ENCODE results near the gene CHRDL2. TPM values are rescaled to one million over a fixed set of nuclear protein-coding genes. Genes with fewer than 3 reads are reported as not detected.

The CHRDL2 gene
- total RNA-seq, 1 experiment from 2014 or later: 7.7 TPM

DNA sequence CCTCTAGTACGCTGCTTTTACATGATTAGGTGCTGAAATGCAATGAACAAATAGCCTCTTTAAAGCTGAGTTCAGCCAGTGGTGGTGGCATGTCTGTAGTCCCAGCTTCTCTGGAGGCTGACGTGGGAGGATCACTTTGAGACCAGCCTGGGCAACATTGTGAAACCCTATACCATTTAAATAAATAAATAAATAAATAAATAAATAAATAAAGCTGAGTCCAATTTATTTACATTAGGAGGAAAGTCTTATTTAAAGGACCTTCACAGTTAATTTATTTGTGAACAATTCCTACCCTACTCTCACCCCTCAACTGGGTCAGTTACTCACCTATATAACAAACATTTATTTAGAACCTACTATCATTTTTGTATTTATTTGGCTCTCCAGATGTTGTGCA, 4.8 kb upstream of the CHRDL2 start:
- Histone ChIP-seq H3K9me3 (ENCODE audit: low read depth, low read length, poor library complexity, severe bottlenecking) (no peaks in the 10 kb centered on the region), H3K27ac (ENCODE audit: low read depth, low read length, poor library complexity, severe bottlenecking) (no peak overlapping the region), H3K27me3 (replicated peaks; ENCODE audit: insufficient read depth, low read depth, low read length, poor library complexity) (peaks cover 42% of the 10 kb centered on the region), H3K4me1 (ENCODE audit: insufficient read depth, low read length, poor library complexity, severe bottlenecking) (no peaks in the 10 kb centered on the region), H3K4me3 (ENCODE audit: low read depth, low read length, poor library complexity, severe bottlenecking) (no peak overlapping the region), H3K36me3 (ENCODE audit: insufficient read depth, low read length, poor library complexity, severe bottlenecking) (no peaks in the 10 kb centered on the region)
- TF ChIP-seq CTCF (conservative IDR thresholded peaks at IDR 0.05; ENCODE audit: low read depth, low read length): no peak
- ChIA-PET CTCF (no interaction called here), POLR2A (ENCODE audit: low non-redundant PET) (no interaction called here)
- no TSS peak for BruUV-seq (replicated peaks)
- DNase-seq (ENCODE audit: low spot score): no peak
- intact Hi-C loops (cut with micrococcal nuclease; ENCODE audit: unreplicated experiment): no loop called here

- ChIA-PET CTCF (no interaction called here), POLR2A (ENCODE audit: low non-redundant PET) (no interaction called here)
- H3K27ac ChIP-seq (ENCODE audit: low read depth, low read length, poor library complexity, severe bottlenecking): no peak overlapping the region
- no TSS peak for BruUV-seq (replicated peaks)
- no peaks in the 10 kb centered on the region for H3K36me3 ChIP-seq (ENCODE audit: insufficient read depth, low read length, poor library complexity, severe bottlenecking)
- intact Hi-C loops (cut with micrococcal nuclease; ENCODE audit: unreplicated experiment): no loop called here
- no peak overlapping the region for H3K4me3 ChIP-seq (ENCODE audit: low read depth, low read length, poor library complexity, severe bottlenecking)
- no peak for DNase-seq (ENCODE audit: low spot score)
- peaks cover 48% of the 10 kb centered on the region for H3K27me3 ChIP-seq (replicated peaks; ENCODE audit: insufficient read depth, low read depth, low read length, poor library complexity)
- no peaks in the 10 kb centered on the region for H3K9me3 ChIP-seq (ENCODE audit: low read depth, low read length, poor library complexity, severe bottlenecking)
- TF ChIP-seq EZH2 (IDR thresholded peaks at IDR 0.05; ENCODE audit: borderline replicate concordance, low read depth, low read length, poor library complexity, severe bottlenecking) (no peak), CTCF (conservative IDR thresholded peaks at IDR 0.05; ENCODE audit: low read depth, low read length) (no peak)
- H3K4me1 ChIP-seq (ENCODE audit: insufficient read depth, low read length, poor library complexity, severe bottlenecking): no peaks in the 10 kb centered on the region
Measured at GRCh38 chr11:74735365-74735928, 4.2 kb upstream of the CHRDL2 start.

- POLR2A ChIA-PET (ENCODE audit: low non-redundant PET): no interaction called here
- TF ChIP-seq EZH2 (IDR thresholded peaks at IDR 0.05; ENCODE audit: borderline replicate concordance, low read depth, low read length, poor library complexity, severe bottlenecking) (no peak), CTCF (conservative IDR thresholded peaks at IDR 0.05; ENCODE audit: low read depth, low read length) (no peak)
- Histone ChIP-seq H3K9me3 (ENCODE audit: low read depth, low read length, poor library complexity, severe bottlenecking) (no peaks in the 10 kb centered on the region), H3K4me3 (ENCODE audit: low read depth, low read length, poor library complexity, severe bottlenecking) (no peak overlapping the region), H3K4me1 (ENCODE audit: insufficient read depth, low read length, poor library complexity, severe bottlenecking) (no peaks in the 10 kb centered on the region), H3K36me3 (ENCODE audit: insufficient read depth, low read length, poor library complexity, severe bottlenecking) (no peaks in the 10 kb centered on the region), H3K27ac (ENCODE audit: low read depth, low read length, poor library complexity, severe bottlenecking) (no peak overlapping the region), H3K27me3 (replicated peaks; ENCODE audit: insufficient read depth, low read depth, low read length, poor library complexity) (peaks cover 57% of the 10 kb centered on the region)
- CTCF ChIA-PET: no interaction called here
- intact Hi-C loops (cut with micrococcal nuclease; ENCODE audit: unreplicated experiment): no loop called here
- no peak for DNase-seq (ENCODE audit: low spot score)
- BruUV-seq (replicated peaks): no TSS peak
Measured at GRCh38 chr11:74734559-74734925, 3.3 kb upstream of the CHRDL2 start.

All from A673 (cell line).